Cardiac septum (tissue), 1 donor: ENCODE data around the gene GBP6. TPM values are rescaled to one million over a fixed set of nuclear protein-coding genes. Genes with fewer than 3 reads are reported as not detected.
"Not testable (repeated sequence)": the region's sequence is repeated elsewhere in the genome, so short reads cannot be mapped to it uniquely, and the experiment has no call there.

ENCODE experiments used
- DNase-seq: peaks from one replicate; pipeline ENCODE4 v3.0.0-alpha.2; 2020; ENCODE audit warnings: low spot score
- intact Hi-C: fragments of 100-400 bp; cut with DNase I; formaldehyde crosslinking; loops from one replicate; pipeline ENCODE4 v1.14.0; 2022
- total RNA-seq: library from RNA; stranded (reverse); fragmentation: NEBNext Ultra II Directional; extraction: Animal tissue kit (Norgen Biotek cat#: 25700); gene quantifications from one replicate; pipeline ENCODE4 v1.2.1, GENCODE V29; 2021
- donor health status: DM: no; HTN: no; CAD: no.

The GBP6 gene
- total RNA-seq, 1 donor from 2014 or later: not detected

- intact Hi-C loops: no loop called here
- no peak for DNase-seq
These were observed 1.2 kb downstream of the GBP6 start for GRCh38 chr1:89364954-89365550.

GRCh38 chr1:89367221-89367620 is 3.4 kb downstream of the GBP6 start:
- intact Hi-C loops: no loop called here
- no peak for DNase-seq

DNA sequence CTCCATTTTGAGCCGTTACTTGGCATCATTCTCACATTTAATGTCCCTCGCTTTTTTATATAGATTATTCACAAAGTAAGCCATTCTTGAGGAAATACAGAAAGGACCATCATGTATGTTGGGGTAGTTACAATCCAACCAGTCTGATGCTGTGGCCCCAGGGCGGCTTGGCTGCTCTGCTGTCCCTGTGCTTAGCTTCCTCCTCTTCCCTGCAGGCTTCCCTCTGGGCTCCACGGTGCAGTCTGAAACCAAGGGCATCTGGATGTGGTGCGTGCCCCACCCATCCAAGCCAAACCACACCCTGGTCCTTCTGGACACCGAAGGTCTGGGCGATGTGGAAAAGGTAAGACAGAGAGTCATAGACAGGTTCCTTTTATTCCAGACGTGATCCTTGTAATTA is 5.5 kb downstream of the GBP6 start:
- DNase-seq: no peak
- intact Hi-C loops: no loop called here

DNA sequence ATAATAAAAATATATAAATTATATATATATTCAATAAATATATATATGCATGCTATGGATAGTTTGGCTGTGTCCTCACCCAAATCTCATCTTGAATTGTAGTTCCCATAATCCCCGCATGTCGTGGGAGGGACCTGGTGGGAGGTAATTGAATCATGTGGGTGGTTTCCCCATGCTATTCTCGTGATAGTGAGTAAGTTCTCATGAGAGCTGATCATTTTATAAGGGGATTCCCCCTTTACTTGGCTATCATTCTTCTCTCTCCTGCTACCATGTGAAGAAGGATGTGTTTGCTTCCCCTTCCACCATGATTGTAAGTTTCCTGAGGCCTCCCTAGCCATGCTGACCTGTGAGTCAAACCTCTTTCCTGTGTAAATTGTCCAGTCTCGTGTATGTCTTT is 10.0 kb downstream of the GBP6 start:
- intact Hi-C loops, DNase-seq: not testable (repeated sequence)

GRCh38 chr1:89378001-89378400 is 14.1 kb downstream of the GBP6 start:
- intact Hi-C loops: no loop called here
- no peak for DNase-seq

GRCh38 chr1:89381618-89382017 is 17.8 kb downstream of the GBP6 start:
- intact Hi-C loops: no loop called here
- DNase-seq: no peak

- intact Hi-C loops: no loop called here
These were observed 18.6 kb downstream of the GBP6 start for GRCh38 chr1:89382479-89382878.

DNA sequence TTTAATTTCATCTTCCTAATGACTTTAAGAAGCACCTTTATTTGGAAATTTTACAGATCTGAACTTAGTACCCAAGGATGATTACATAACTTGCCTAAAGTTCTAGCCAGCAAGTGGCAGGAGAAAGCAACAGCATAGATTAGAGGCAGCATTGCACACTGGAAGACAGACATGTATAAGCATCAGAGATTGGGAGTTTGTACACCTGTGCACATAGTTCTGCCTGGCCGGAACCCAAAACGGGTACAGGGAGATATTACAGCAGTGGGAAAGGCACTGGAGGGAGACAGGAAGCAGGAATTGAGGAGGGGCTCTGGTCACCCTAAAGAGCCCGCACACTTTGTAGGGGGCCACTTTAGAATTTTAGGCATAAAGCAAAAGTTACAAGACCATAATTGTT is 19.3 kb downstream of the GBP6 start:
- DNase-seq: no peak
- intact Hi-C loops: no loop called here

More at GRCh38 chr1:89382479-89382878, 18.6 kb downstream of the GBP6 start:
- no peak for DNase-seq

GRCh38 chr1:89390707-89391106 is 26.8 kb downstream of the GBP6 start:
- intact Hi-C loops: no loop called here
- DNase-seq: no peak

GRCh38 chr1:89391686-89392085 is 27.8 kb downstream of the GBP6 start:
- intact Hi-C loops: no loop called here
- DNase-seq: no peak

- intact Hi-C loops: no loop called here
These were observed 31.0 kb downstream of the GBP6 start for GRCh38 chr1:89394851-89395250.

DNA sequence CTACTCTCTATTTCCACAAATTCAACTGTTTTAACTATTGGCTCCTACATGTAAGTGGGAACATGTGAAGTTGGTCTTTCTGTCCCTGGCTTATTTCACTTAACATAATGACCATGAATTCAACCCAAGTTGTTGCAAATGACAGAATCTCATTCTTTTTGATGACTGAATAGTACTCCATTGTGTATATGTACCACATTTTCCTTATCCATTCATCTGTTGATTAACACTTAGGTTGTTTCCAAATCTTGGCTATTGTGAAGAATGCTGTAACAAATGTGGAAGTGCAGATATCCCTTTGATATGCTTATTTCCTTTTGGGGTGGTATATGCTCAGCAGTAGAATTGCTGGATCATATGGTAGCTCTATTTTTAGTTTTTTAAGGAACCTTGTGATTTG is 33.0 kb downstream of the GBP6 start:
- no peak for DNase-seq
- intact Hi-C loops: no loop called here

More at GRCh38 chr1:89394851-89395250, 31.0 kb downstream of the GBP6 start:
- DNase-seq: no peak

GRCh38 chr1:89405275-89405929 is 41.5 kb downstream of the GBP6 start:
- intact Hi-C loops: no loop called here
- no peak for DNase-seq

GRCh38 chr1:89407360-89407759 is 43.5 kb downstream of the GBP6 start:
- no peak for DNase-seq
- intact Hi-C loops: no loop called here

- intact Hi-C loops, DNase-seq: not testable (repeated sequence)
These were observed 43.9 kb downstream of the GBP6 start for GRCh38 chr1:89407768-89408167.

DNA sequence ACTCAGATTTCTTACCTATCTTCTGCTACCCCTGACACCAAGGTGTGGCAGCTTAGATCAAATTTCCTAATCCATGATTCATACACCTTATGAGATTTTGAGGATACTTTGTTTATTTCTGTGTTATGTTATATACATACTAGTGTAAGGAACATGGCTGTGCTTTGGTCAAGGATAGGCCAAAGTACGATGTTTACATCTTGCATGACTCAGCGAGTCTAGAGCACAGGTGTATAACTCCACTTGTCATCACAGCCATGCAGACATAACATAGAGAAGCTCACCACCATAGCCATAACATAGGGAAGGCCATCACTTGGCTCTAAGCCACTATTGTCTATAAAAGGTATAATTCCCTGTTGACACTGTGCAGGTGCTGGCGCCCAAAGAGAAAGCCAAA is 61.2 kb downstream of the GBP6 start:
- intact Hi-C loops: no loop called here

DNA sequence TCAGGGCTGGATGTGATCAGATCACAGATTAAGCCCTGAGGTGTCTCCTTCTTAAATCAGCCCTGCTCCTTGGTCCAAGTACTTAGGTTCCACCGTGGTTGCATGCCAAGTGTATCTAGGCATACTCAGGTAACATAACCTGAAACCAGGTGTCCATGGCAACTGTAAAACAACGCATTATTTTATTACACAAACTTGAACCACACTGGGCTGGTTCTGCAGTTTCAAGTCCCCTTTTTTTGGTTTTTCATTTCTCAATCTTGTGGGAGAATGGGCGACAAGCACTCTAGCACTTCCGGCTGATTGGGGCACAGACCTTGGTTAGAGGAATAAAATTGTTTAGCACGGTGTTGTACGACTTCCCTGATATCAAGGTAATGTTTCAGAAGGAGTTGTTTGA is 65.2 kb downstream of the GBP6 start:
- DNase-seq: no peak
- intact Hi-C loops: no loop called here

More for the DNA sequence above, 61.2 kb downstream of the GBP6 start:
- DNase-seq: no peak

DNA sequence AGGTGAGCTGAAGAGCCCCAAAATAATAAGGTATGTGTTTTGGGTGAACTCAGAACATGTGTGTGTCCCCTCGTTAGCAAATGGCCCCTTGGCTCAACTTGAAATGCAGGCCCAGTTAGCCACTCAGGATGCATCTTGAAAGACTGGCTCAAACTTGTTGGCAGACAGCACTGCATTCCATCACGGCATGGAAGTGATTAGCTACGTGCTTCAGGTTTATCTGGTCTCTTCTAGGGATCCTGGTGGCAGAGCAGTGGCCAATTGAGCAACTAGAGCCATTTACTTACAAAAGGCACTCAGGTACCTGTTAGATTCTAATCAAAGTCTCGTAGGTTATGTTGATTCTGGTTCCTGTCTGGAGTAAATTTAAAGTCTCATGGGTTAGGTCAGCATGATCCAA is 65.8 kb downstream of the GBP6 start:
- DNase-seq, intact Hi-C loops: not testable (repeated sequence)

- intact Hi-C loops: no loop called here
- no peak for DNase-seq
These were observed 69.6 kb downstream of the GBP6 start for GRCh38 chr1:89433421-89433820.

- intact Hi-C loops: not testable (repeated sequence)
These were observed 70.4 kb downstream of the GBP6 start for GRCh38 chr1:89434058-89434780.

More at GRCh38 chr1:89434058-89434780, 70.4 kb downstream of the GBP6 start:
- DNase-seq: not testable (repeated sequence)
